HG02588 (cell line): ENCODE data around the gene TSSK2.

Experiments used
- ATAC-seq: cut with Tn5 transposase; IDR thresholded peaks from one replicate; pipeline ENCODE4 v1.9.1; 2021; ENCODE audit warnings: mild to moderate bottlenecking, moderate library complexity; ENCODE audit not compliant: unreplicated experiment

TSSK2 gene

GRCh38 chr22:19179497-19180048, 48.5 kb downstream of the TSSK2 start:
- ATAC-seq, result no peak

DNA sequence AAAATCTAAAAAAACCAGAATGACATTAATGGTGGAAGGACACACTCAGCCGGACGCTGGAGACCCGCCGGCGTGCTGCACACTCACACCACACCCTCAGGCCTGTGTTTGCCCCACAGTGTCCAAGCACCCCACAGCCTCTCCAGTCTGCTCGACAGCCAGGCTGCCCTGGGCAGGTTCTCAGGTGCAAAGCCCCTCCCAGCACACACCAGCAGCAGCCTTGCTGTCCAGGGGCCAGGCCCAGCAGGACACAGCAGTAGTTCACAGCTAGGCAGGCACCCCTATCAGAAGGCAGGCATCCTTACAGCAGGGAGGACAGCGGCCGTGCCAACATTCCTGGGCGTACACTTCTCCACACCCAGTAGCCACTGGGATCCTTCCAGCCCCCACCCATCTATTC, 49.1 kb downstream of the TSSK2 start:
- no peak for ATAC-seq

DNA sequence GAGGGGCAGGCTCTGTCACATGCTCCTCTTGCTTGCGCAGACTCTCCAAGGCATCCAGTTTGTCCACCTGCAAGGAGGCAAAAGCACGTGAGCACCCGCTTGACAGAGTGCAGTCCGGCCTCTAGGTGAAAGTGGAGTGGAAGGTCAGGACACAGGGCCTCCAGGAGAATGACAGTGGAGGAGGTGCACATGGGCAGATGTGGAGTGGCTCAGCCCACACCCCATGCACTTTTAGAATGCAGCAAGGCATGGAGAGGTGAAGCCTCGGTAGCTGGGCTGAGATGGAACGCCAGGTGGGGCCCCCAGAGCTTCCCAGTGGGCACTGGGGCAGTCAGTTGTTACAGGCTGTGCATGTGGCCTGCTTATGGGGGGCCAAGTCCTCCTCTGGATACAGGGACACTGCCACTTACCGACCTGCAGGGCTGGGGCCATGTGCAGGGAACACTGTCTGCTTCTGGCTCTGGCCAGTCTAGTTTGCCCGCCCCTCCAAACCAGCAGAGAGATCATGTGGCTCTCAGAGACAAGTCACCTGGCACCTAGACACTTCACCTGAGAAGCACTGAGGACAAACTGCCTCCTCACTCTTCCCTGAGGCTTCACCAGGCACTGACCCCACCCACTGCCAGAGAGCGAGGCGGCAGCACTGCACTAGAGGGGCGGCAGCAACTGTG, 49.8 kb downstream of the TSSK2 start:
- ATAC-seq, result no peak

DNA sequence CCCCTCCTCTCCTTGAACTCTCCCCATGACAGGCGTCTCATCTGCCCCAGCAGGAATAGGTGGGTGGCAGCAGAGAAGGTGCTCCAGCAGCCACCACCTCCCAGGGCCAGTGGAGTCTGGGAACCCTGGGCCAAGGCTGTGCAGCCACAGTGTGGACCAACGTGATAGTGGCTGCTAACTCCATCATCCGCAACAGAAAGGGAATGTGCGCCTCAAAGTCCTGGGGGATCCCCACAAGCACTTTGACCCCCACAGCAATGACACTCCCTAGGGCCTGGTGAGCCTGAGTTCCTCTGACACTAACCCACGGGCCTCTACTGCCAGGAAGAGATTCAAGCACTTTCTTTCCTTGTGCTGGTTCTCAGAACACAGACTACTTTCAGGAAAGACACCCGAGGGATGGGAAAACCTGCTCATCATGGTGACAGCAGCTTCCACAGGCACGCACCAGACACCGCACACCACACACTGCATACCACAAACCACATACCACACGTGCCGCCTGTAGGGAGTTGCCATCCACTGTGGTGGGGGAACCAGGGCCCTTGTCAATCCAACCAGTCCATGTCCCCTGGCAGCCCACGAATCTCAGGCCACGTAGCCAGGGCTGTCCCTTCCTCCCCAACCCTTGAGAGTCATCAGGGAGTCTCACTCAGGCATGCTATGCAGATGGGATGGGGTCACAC, 50.8 kb downstream of the TSSK2 start:
- no peak for ATAC-seq
